Measurements from ENCODE around the gene CABLES1.

Gene CABLES1

DNA sequence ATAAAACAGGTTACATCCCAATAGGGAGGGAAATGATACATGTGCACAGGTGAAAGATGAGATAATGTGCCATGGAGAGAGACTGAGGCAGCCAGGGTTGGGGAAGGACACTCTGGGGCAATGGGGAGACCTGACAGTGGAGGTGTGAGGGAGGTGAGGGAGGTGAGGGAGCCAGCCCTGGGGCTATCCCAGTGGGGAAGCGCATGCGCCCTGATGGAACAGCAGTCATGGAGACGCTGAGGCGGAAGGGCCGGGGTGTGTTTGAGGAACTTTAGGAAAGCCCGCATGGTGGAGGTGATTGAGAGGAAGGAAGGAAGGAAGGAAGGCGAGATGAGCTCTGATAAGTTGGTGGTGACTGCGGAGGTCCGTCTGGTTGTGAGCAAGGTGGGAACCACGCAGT is 66.5 kb downstream of the CABLES1 start:
- H3K27me3 ChIP-seq (ENCODE audit: insufficient read depth, poor library complexity, severe bottlenecking) = no peaks in the 10 kb centered on the region
- TF ChIP-seq, protein P1, sequence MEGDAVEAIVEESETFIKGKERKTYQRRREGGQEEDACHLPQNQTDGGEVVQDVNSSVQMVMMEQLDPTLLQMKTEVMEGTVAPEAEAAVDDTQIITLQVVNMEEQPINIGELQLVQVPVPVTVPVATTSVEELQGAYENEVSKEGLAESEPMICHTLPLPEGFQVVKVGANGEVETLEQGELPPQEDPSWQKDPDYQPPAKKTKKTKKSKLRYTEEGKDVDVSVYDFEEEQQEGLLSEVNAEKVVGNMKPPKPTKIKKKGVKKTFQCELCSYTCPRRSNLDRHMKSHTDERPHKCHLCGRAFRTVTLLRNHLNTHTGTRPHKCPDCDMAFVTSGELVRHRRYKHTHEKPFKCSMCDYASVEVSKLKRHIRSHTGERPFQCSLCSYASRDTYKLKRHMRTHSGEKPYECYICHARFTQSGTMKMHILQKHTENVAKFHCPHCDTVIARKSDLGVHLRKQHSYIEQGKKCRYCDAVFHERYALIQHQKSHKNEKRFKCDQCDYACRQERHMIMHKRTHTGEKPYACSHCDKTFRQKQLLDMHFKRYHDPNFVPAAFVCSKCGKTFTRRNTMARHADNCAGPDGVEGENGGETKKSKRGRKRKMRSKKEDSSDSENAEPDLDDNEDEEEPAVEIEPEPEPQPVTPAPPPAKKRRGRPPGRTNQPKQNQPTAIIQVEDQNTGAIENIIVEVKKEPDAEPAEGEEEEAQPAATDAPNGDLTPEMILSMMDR (IDR thresholded peaks at IDR 0.05; ENCODE audit: poor library complexity, severe bottlenecking) = no peak
- H3K36me3 ChIP-seq (ENCODE audit: low read depth) = no peaks in the 10 kb centered on the region
- DNase-seq (ENCODE audit: low spot score) (no peak), ATAC-seq (ENCODE audit: low read depth) (no peak)
- H3K4me1 ChIP-seq (ENCODE audit: insufficient read depth, poor library complexity, severe bottlenecking) = no peaks in the 10 kb centered on the region
- H3K4me3 ChIP-seq (ENCODE audit: severe bottlenecking) = no peak overlapping the region
- H3K27ac ChIP-seq (ENCODE audit: poor library complexity, severe bottlenecking) = no peak overlapping the region
- H3K9me3 ChIP-seq (ENCODE audit: severe bottlenecking) = no peaks in the 10 kb centered on the region

DNA sequence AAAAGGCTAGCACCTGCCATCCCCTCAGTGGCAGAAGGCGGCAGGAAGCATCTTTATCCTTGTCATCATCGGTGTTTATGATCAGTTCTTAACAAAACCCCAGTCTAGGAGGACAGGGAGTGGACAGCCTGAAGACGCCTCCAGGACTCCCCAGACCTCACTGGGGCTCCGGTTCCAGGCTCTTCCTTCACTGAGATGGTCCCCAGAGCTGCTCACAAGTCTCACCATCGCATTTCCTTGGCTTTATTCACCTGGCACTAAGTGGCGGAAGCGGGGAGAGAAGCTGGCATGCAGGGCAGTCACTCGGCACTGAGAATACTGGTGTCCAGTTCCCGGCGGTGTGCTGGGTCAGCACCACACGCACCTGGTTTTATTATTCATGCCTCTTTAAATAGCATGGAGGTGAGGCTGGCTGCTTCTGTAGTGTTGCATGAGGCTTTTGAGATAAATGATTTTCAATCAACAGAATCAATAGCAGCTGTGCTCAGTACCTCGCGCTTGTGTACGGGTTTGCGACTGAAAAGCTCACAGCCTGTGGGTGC is 68.7 kb downstream of the CABLES1 start:
- Histone ChIP-seq H3K4me1 (ENCODE audit: insufficient read depth, poor library complexity, severe bottlenecking) (no peaks in the 10 kb centered on the region), H3K27me3 (ENCODE audit: insufficient read depth, poor library complexity, severe bottlenecking) (no peaks in the 10 kb centered on the region), H3K9me3 (ENCODE audit: severe bottlenecking) (no peaks in the 10 kb centered on the region), H3K4me3 (ENCODE audit: severe bottlenecking) (no peak overlapping the region), H3K27ac (ENCODE audit: poor library complexity, severe bottlenecking) (no peak overlapping the region), H3K36me3 (ENCODE audit: low read depth) (no peaks in the 10 kb centered on the region)
- ATAC-seq (ENCODE audit: low read depth) (no peak), DNase-seq (ENCODE audit: low spot score) (no peak)
- TF ChIP-seq, protein P1 (IDR thresholded peaks at IDR 0.05; ENCODE audit: poor library complexity, severe bottlenecking) = no peak

DNA sequence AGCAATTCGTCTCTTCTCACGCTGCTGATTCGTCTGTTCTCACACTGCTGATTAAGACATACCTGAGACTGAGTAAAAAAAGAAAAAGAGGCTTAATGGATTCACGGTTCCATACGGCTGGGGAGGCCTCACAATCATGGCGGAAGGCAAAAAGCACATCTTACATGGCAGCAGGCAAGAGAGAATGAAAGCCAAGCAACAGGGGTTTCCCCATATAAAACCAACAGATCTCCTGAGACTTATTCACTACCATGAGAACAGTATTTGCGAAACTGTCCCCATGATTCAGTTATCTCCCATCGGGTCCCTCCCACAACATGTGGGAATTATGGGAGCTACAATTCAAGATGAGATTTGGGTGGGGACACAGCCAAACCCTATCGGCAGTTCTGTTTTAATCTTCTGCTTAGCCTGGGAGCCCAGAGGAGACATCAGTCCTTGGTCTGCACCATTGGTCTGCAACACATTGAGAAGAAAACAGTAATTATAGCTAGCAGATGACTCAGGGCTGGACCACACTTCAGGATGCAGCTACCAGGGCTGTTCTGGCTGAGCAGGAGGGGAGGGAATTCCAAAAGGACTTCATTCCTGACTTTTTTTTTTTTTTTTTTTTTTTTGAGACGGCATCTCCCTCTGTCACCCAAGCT is 69.4 kb downstream of the CABLES1 start:
- Histone ChIP-seq H3K27me3 (ENCODE audit: insufficient read depth, poor library complexity, severe bottlenecking) (no peaks in the 10 kb centered on the region), H3K36me3 (ENCODE audit: low read depth) (no peaks in the 10 kb centered on the region), H3K4me3 (ENCODE audit: severe bottlenecking) (no peak overlapping the region), H3K27ac (ENCODE audit: poor library complexity, severe bottlenecking) (no peak overlapping the region), H3K9me3 (ENCODE audit: severe bottlenecking) (no peaks in the 10 kb centered on the region), H3K4me1 (ENCODE audit: insufficient read depth, poor library complexity, severe bottlenecking) (no peaks in the 10 kb centered on the region)
- no peak for ATAC-seq (ENCODE audit: low read depth)
- DNase-seq (ENCODE audit: low spot score) = no peak
- TF ChIP-seq, protein P1 (IDR thresholded peaks at IDR 0.05; ENCODE audit: poor library complexity, severe bottlenecking) = no peak

DNA sequence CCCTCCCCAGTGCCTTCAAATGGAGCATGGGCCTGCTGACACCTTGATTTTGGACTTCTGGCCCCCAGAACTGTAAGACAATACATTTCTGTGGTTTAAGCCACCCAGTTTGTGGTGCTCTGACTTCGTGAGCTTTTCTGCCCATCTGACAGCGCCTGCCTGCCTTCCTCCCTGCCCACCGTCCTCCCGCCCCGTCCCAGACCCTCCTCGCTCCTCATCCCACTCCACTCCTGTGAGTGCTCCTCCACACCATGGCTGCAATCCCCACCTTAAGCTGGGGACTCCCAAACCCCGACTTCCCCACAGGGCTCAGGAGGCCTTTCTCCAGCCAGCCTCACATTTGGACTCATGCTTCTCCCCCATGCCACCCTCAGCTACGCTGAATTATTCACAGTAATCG is 70.7 kb downstream of the CABLES1 start:
- H3K36me3 ChIP-seq (ENCODE audit: low read depth) = no peaks in the 10 kb centered on the region
- H3K4me1 ChIP-seq (ENCODE audit: insufficient read depth, poor library complexity, severe bottlenecking) = no peaks in the 10 kb centered on the region
- H3K4me3 ChIP-seq (ENCODE audit: severe bottlenecking) = no peak overlapping the region
- no peaks in the 10 kb centered on the region for H3K27me3 ChIP-seq (ENCODE audit: insufficient read depth, poor library complexity, severe bottlenecking)
- TF ChIP-seq, protein P1 (IDR thresholded peaks at IDR 0.05; ENCODE audit: poor library complexity, severe bottlenecking) = no peak
- H3K27ac ChIP-seq (ENCODE audit: poor library complexity, severe bottlenecking) = no peak overlapping the region
- no peaks in the 10 kb centered on the region for H3K9me3 ChIP-seq (ENCODE audit: severe bottlenecking)
- no peak for ATAC-seq (ENCODE audit: low read depth)
- DNase-seq (ENCODE audit: low spot score) = no peak

Measured in RWPE2 (cell line).